ENCODE results near the gene PLEKHG5.
"Not testable (repeated sequence)": the region's sequence is repeated elsewhere in the genome, so short reads cannot be mapped to it uniquely, and the experiment has no call there.

PLEKHG5 gene

GRCh38 chr1:6496890-6497214, 5.4 kb upstream of the PLEKHG5 start:
- no peak for DNase-seq (ENCODE audit: low read depth)

- DNase-seq (ENCODE audit: low read depth), result no peak
Measured at GRCh38 chr1:6496365-6496721, 4.9 kb upstream of the PLEKHG5 start.

- DNase-seq (ENCODE audit: low read depth), result no peak
Measured at GRCh38 chr1:6495540-6496364, 4.3 kb upstream of the PLEKHG5 start.

- DNase-seq (ENCODE audit: low read depth), result no peak
Measured at GRCh38 chr1:6495041-6495441, 3.6 kb upstream of the PLEKHG5 start.

- DNase-seq (ENCODE audit: low read depth), result no peak
Measured at GRCh38 chr1:6494627-6495026, 3.2 kb upstream of the PLEKHG5 start.

- DNase-seq (ENCODE audit: low read depth), result not testable (repeated sequence)
Measured at GRCh38 chr1:6493834-6494223, 2.4 kb upstream of the PLEKHG5 start.

- no peak for DNase-seq (ENCODE audit: low read depth)
Measured at GRCh38 chr1:6491966-6492365, 499 bp upstream of the PLEKHG5 start.

- DNase-seq (ENCODE audit: low read depth), result no peak
Measured at GRCh38 chr1:6491081-6491449, 402 bp downstream of the PLEKHG5 start.

- peak; percentile 69 for DNase-seq (ENCODE audit: low read depth)
Measured at GRCh38 chr1:6490181-6491080, 1.0 kb downstream of the PLEKHG5 start.

- DNase-seq (ENCODE audit: low read depth), result peak; percentile 73
Measured at GRCh38 chr1:6489799-6490180, 1.7 kb downstream of the PLEKHG5 start.

- no peak for DNase-seq (ENCODE audit: low read depth)
Measured at GRCh38 chr1:6489383-6489765, 2.1 kb downstream of the PLEKHG5 start.

- no peak for DNase-seq (ENCODE audit: low read depth)
Measured at GRCh38 chr1:6488602-6489382, 2.7 kb downstream of the PLEKHG5 start.

- no peak for DNase-seq (ENCODE audit: low read depth)
Measured at GRCh38 chr1:6487804-6488484, 3.5 kb downstream of the PLEKHG5 start.

- DNase-seq (ENCODE audit: low read depth), result peak; percentile 85
Measured at GRCh38 chr1:6486433-6487011, 4.9 kb downstream of the PLEKHG5 start.

- DNase-seq (ENCODE audit: low read depth), result peak; percentile 29
Measured at GRCh38 chr1:6485168-6486101, 6.0 kb downstream of the PLEKHG5 start.

- no peak for DNase-seq (ENCODE audit: low read depth)
Measured at GRCh38 chr1:6484826-6485167, 6.7 kb downstream of the PLEKHG5 start.

- no peak for DNase-seq (ENCODE audit: low read depth)
Measured at GRCh38 chr1:6483761-6484117, 7.7 kb downstream of the PLEKHG5 start.

- no peak for DNase-seq (ENCODE audit: low read depth)
Measured at GRCh38 chr1:6483017-6483760, 8.3 kb downstream of the PLEKHG5 start.

- DNase-seq (ENCODE audit: low read depth), result no peak
Measured at GRCh38 chr1:6481820-6482219, 9.6 kb downstream of the PLEKHG5 start.
